ENCODE measurements around the gene LCOR. TPM values are rescaled to one million over a fixed set of nuclear protein-coding genes. Genes with fewer than 3 reads are reported as not detected.

The LCOR gene
- total and polyA plus RNA-seq, 4 donors, result 2.5 to 31.2 (median 14.5) TPM

GRCh38 chr10:96947036-96947435 is 114.9 kb downstream of the LCOR start:
- H3K36me3 ChIP-seq (ENCODE audit: control insufficient read depth in 4 of 4, insufficient read depth in 3 of 4, low read depth in 1 of 4, low read length in 3 of 4), result peaks cover 0 to 12% (median 6%) of the 10 kb centered on the region in 4 donors
- DNase-seq (ENCODE audit: low spot score), result no peak
- no peaks in the 10 kb centered on the region for H3K27me3 ChIP-seq (ENCODE audit: control insufficient read depth in 4 of 4, insufficient read depth in 4 of 4, low read length in 3 of 4)
- no peaks in the 10 kb centered on the region for H3K9me3 ChIP-seq (ENCODE audit: control insufficient read depth in 4 of 4, low read length in 3 of 4)
- H3K27ac ChIP-seq (ENCODE audit: low read depth in 1 of 2, low read length in 2 of 2), result no peak overlapping the region
- H3K4me1 ChIP-seq (ENCODE audit: control insufficient read depth in 4 of 4, insufficient read depth in 4 of 4, low read length in 3 of 4), result no peaks in the 10 kb centered on the region
- no peak overlapping the region for H3K9ac ChIP-seq (ENCODE audit: low read depth in 1 of 2, low read length in 2 of 2)
- TF ChIP-seq FOXA2 (IDR thresholded peaks at IDR 0.05) (no peak), HNF4A (conservative IDR thresholded peaks at IDR 0.05) (no peak), FOXA1 (IDR thresholded peaks at IDR 0.05) (no peak), GABPA (IDR thresholded peaks at IDR 0.05 in 1 of 2, conservative IDR thresholded peaks at IDR 0.05 in 1 of 2) (no peak), JUND (IDR thresholded peaks at IDR 0.05) (no peak), YY1 (IDR thresholded peaks at IDR 0.05) (no peak), CTCF (IDR thresholded peaks at IDR 0.05; ENCODE audit: low read depth, low read length, missing input control) (no peak), TAF1 (conservative IDR thresholded peaks at IDR 0.05) (no peak), RAD21 (IDR thresholded peaks at IDR 0.05) (no peak), MAX (IDR thresholded peaks at IDR 0.05) (no peak), REST (IDR thresholded peaks at IDR 0.05) (no peak), ATF3 (IDR thresholded peaks at IDR 0.05) (no peak), ZBTB33 (IDR thresholded peaks at IDR 0.05) (no peak), EGR1 (IDR thresholded peaks at IDR 0.05; ENCODE audit: low read depth in 2 of 2) (no peak), NR2F2 (IDR thresholded peaks at IDR 0.05) (no peak), RXRA (IDR thresholded peaks at IDR 0.05) (no peak), HNF4G (IDR thresholded peaks at IDR 0.05) (no peak), SP1 (IDR thresholded peaks at IDR 0.05) (no peak)
- 97% methylated on average over 5 of the region's 5 CpGs for WGBS
- H3K4me3 ChIP-seq (ENCODE audit: low read depth in 1 of 3, low read length in 3 of 3), result no peak overlapping the region
